Stomach (tissue), 9 donors: ENCODE measurements around the gene GALNT18. TPM values are rescaled to one million over a fixed set of nuclear protein-coding genes. Genes with fewer than 3 reads are reported as not detected.

Experiments used
- DNase-seq, 2 donors: peaks; one replicate each; pipeline versions ENCODE4 v3.0.0 to v3.0.0-alpha.2; 2013 to 2019
- H3K27ac ChIP-seq, 5 donors: fragments of 200-600 bp in 4 of 5; sonication (generic) in 4 of 5; one replicate each; pipeline ENCODE4 v1.5.1; 2013 to 2019; ENCODE audit warnings: mild to moderate bottlenecking in 1 of 5, moderate library complexity in 1 of 5
- H3K27me3 ChIP-seq, 3 donors: fragments of 200-600 bp; sonication (generic); one replicate each; pipeline ENCODE4 v1.5.1; 2017 to 2019; ENCODE audit warnings: mixed run types in 1 of 3
- H3K36me3 ChIP-seq, 4 donors: fragments of 200-600 bp; sonication (generic); 1 replicate in 3 of 4; 2 replicates in 1 of 4; pipeline ENCODE4 v1.5.1; 2016 to 2019
- H3K4me1 ChIP-seq, 4 donors: fragments of 200-600 bp; sonication (generic); one replicate each; pipeline ENCODE4 v1.5.1; 2016 to 2019
- H3K4me3 ChIP-seq, 4 donors: fragments of 200-600 bp; sonication (generic) in 3 of 4; one replicate each; pipeline ENCODE4 v1.5.1; 2016 to 2019; ENCODE audit warnings: mild to moderate bottlenecking in 1 of 4
- H3K9me3 ChIP-seq, 4 donors: fragments of 200-600 bp; sonication (generic); one replicate each; pipeline ENCODE4 v1.5.1; 2016 to 2019
- EP300 ChIP-seq: sonication (generic); formaldehyde crosslinking; IDR thresholded peaks from one replicate; pipeline ENCODE4 v1.6.1; 2017; ENCODE audit warnings: antibody characterized with exemption
- POLR2A ChIP-seq, 4 donors: fragments of 450-650 bp; IDR thresholded peaks; one replicate each; pipeline ENCODE4 v1.6.1; 2016; ENCODE audit warnings: antibody characterized with exemption in 4 of 4, control low read depth in 2 of 4, mild to moderate bottlenecking in 1 of 4, moderate library complexity in 1 of 4
- POLR2AphosphoS5 ChIP-seq, 3 donors: sonication (generic); formaldehyde crosslinking; IDR thresholded peaks; one replicate each; pipeline ENCODE4 v1.6.1; 2016; ENCODE audit warnings: antibody characterized with exemption in 3 of 3
- WGBS, 5 donors: extraction: QIAGEN DNeasy Blood & Tissue Kit in 3 of 5; methylation state at CpG; one replicate each; pipeline versions ENCODE4 v1.1.5 to v1.1.7; 2013 to 2018; 5-methylcytosine and 5-hydroxymethylcytosine counted together
- intact Hi-C: fragments of 100-400 bp; cut with DNase I; formaldehyde crosslinking; loops from one replicate; pipeline ENCODE4 v1.15.1; 2023; ENCODE audit warnings: low total_unique reads
- polyA plus RNA-seq, 3 donors: library from polyadenylated mRNA; stranded (reverse); fragments of 200-250 nt; gene quantifications; one replicate each; pipeline ENCODE4 v1.2.3, GENCODE V29; 2013
- total RNA-seq, 5 donors: library from RNA; depleted of rRNA; stranded (reverse); fragments of >200 nt; gene quantifications; one replicate each; pipeline versions ENCODE4 v1.1.0 to v1.2.3, GENCODE V29; 2014 to 2016
- TF ChIP-seq, protein P1 (sequence below), 7 experiments: fragments of 450-650 bp in 4 of 7; fragments of 200-600 bp in 3 of 7; sonication (generic) in 3 of 7; IDR thresholded peaks; one replicate each; pipeline ENCODE4 v1.5.1; 2016 to 2019; ENCODE audit warnings: antibody characterized with exemption in 7 of 7, control low read depth in 2 of 7, mild to moderate bottlenecking in 1 of 7
- donor health status: healthy with polysubstance abuse.
- donor health status: Bipolar disorder and iron deficiency.
- donor health status: healthy.

GALNT18 gene
- total and polyA plus RNA-seq, 8 donors, result 0.58 to 16.1 (median 2.7) TPM

DNA sequence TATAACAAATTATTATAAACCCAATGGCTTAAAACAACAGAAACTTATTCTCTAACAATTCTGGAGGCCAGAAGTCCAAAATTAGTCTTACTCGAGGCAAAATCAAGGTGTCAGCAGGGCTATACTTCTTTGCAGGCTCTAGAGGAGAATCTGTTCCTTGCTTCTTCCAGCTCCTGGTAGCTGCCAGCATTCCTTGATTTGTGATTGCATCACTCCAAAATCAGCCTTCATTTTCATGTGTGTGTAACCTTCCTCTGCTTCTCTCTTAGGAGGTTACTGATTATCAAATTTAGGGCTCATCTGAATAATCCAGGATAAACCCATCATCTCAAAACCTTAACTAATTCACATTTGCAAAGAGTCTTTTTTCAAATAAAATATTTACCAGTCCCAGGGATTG is 23.6 kb downstream of the GALNT18 start:
- WGBS, 5 donors, result 86 to 96% (median 89%) methylated on average over 1 of the region's 1 CpG
- no peaks in the 10 kb centered on the region for H3K27me3 ChIP-seq
- no peak for DNase-seq
- H3K27ac ChIP-seq, result no peak overlapping the region
- no peaks in the 10 kb centered on the region for H3K36me3 ChIP-seq
- intact Hi-C loops, result no loop called here
- no peak overlapping the region for H3K4me3 ChIP-seq
- TF ChIP-seq EP300, result no peak
- TF ChIP-seq, protein P1, sequence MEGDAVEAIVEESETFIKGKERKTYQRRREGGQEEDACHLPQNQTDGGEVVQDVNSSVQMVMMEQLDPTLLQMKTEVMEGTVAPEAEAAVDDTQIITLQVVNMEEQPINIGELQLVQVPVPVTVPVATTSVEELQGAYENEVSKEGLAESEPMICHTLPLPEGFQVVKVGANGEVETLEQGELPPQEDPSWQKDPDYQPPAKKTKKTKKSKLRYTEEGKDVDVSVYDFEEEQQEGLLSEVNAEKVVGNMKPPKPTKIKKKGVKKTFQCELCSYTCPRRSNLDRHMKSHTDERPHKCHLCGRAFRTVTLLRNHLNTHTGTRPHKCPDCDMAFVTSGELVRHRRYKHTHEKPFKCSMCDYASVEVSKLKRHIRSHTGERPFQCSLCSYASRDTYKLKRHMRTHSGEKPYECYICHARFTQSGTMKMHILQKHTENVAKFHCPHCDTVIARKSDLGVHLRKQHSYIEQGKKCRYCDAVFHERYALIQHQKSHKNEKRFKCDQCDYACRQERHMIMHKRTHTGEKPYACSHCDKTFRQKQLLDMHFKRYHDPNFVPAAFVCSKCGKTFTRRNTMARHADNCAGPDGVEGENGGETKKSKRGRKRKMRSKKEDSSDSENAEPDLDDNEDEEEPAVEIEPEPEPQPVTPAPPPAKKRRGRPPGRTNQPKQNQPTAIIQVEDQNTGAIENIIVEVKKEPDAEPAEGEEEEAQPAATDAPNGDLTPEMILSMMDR (IDR thresholded peaks at IDR 0.05), result no peak
- no peak for TF ChIP-seq POLR2A (IDR thresholded peaks at IDR 0.05)
- no peak for TF ChIP-seq POLR2AphosphoS5 (IDR thresholded peaks at IDR 0.05)
- H3K9me3 ChIP-seq, result no peaks in the 10 kb centered on the region
- no peaks in the 10 kb centered on the region for H3K4me1 ChIP-seq

DNA sequence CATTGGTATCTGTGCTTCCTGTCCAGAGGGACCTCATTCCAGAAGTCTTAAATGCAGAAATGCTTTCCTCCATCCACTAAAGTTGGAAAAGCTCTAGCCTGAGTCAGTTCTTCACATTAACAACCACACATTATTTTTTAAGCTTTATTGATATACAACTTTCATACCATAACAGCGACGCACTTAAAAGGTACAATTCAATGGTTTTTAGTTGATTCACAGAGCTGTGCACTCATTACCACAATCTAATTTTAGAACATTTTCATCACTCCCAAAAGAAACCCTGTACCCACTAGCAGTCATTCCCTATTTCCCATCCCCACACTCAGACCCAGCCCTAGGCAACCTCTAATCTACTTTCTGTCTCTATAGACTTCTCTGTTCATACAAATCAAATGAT is 27.6 kb downstream of the GALNT18 start:
- 94 to 100% (median 97%) methylated on average over 2 of the region's 2 CpGs for WGBS, 5 donors
- Histone ChIP-seq H3K27me3 (no peaks in the 10 kb centered on the region), H3K4me1 (no peaks in the 10 kb centered on the region), H3K27ac (no peak overlapping the region), H3K36me3 (no peaks in the 10 kb centered on the region), H3K4me3 (no peak overlapping the region), H3K9me3 (no peaks in the 10 kb centered on the region)
- DNase-seq, result no peak
- intact Hi-C loops, result no loop called here
- TF ChIP-seq EP300, result no peak
- TF ChIP-seq POLR2AphosphoS5 (IDR thresholded peaks at IDR 0.05), result no peak
- no peak for TF ChIP-seq POLR2A (IDR thresholded peaks at IDR 0.05)
- TF ChIP-seq, protein P1 (IDR thresholded peaks at IDR 0.05), result no peak

DNA sequence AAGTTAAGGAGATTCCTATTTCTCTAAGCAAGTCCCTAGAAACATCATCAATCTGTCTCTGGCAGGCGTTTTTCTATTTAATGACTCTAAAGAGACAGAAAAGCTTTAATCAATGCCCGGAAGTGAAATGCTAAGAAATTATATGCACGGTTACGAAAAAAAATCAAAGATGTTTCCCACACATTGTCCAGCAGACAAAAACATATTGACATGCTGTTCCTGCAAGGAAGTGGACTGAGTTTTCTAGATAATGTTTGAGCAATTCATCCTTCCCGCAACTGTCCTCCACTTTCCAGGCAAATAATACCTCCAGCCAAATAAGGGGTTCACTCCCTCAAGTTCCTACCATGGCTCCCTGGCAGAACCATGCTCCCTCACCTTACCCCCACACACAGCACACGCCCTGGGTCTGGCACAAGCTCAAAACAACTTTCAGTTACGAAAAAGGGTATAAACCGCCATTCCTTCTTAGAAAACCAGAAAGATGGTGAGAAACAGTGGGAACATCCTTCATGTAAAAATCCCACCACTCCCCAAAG is 29.6 kb downstream of the GALNT18 start:
- H3K4me3 ChIP-seq, result no peak overlapping the region
- WGBS, 5 donors, result 78 to 87% (median 81%) methylated on average over 8 of the region's 8 CpGs
- no peaks in the 10 kb centered on the region for H3K4me1 ChIP-seq
- intact Hi-C loops, result no loop called here
- H3K27ac ChIP-seq, result no peak overlapping the region
- no peak for DNase-seq
- TF ChIP-seq POLR2A (IDR thresholded peaks at IDR 0.05) (no peak), EP300 (no peak), POLR2AphosphoS5 (IDR thresholded peaks at IDR 0.05) (no peak)
- TF ChIP-seq, protein P1 (IDR thresholded peaks at IDR 0.05), result no peak
- H3K27me3 ChIP-seq, result no peaks in the 10 kb centered on the region
- H3K9me3 ChIP-seq, result no peaks in the 10 kb centered on the region
- H3K36me3 ChIP-seq, result no peaks in the 10 kb centered on the region

DNA sequence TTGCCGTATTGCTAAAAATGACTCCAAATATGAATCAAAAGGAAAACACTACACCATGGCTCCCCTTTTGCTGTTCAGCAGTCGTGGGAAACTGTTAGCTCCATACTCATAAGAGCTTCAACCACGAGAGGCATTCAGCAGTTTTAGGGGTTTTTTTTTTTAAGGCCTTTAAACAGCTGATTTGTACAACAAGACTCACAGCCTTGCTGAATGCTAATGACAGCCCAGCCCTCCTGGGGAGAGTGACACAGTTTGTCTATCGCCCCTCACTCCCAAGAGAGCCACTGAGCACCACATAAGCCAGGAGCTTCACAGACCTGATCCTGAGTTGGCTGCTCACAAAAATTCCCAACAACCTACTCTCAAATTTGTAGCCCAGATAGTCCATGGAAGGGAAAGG is 32.4 kb downstream of the GALNT18 start:
- H3K4me3 ChIP-seq, result no peak overlapping the region
- intact Hi-C loops, result no loop called here
- no peak overlapping the region for H3K27ac ChIP-seq
- H3K36me3 ChIP-seq, result no peaks in the 10 kb centered on the region
- DNase-seq, result no peak
- H3K27me3 ChIP-seq, result no peaks in the 10 kb centered on the region
- WGBS, 5 donors, result 67 to 72% (median 69%) methylated on average over 4 of the region's 4 CpGs
- TF ChIP-seq EP300, result no peak
- no peak for TF ChIP-seq POLR2A (IDR thresholded peaks at IDR 0.05)
- TF ChIP-seq, protein P1 (IDR thresholded peaks at IDR 0.05), result no peak
- TF ChIP-seq POLR2AphosphoS5 (IDR thresholded peaks at IDR 0.05), result no peak
- peaks cover 0 to 7% (median 1%) of the 10 kb centered on the region in 4 donors for H3K4me1 ChIP-seq
- H3K9me3 ChIP-seq, result no peaks in the 10 kb centered on the region
